Activated T-helper 1 cell treated with anti-CD3 and anti-CD28 coated beads, Interleukin-2, amount 50 U/mL, for 16 hours (primary cell): Measurements from ENCODE around the gene SNRPD1.
"Not testable (repeated sequence)": the region's sequence is repeated elsewhere in the genome, so short reads cannot be mapped to it uniquely, and the experiment has no call there.

ENCODE experiments used
- DNase-seq, 2 donors: peaks; one replicate each; pipeline ENCODE4 v3.0.0-alpha.2; 2020; ENCODE audit warnings: low read depth in 1 of 2, low spot score in 1 of 2

The SNRPD1 gene

GRCh38 chr18:21634588-21635199 is 22.6 kb downstream of the SNRPD1 start:
- DNase-seq: no peak

- DNase-seq: no peak
Measured at GRCh38 chr18:21636769-21637168, 24.7 kb downstream of the SNRPD1 start.

- no peak for DNase-seq
Measured at GRCh38 chr18:21638822-21639221, 26.7 kb downstream of the SNRPD1 start.

- not testable (repeated sequence) for DNase-seq
Measured at GRCh38 chr18:21640375-21640774, 28.3 kb downstream of the SNRPD1 start.

- DNase-seq: no peak
Measured at GRCh38 chr18:21650311-21650710, 38.2 kb downstream of the SNRPD1 start.

GRCh38 chr18:21652073-21652472 is 40.0 kb downstream of the SNRPD1 start:
- DNase-seq: no peak

- DNase-seq: no peak
Measured at GRCh38 chr18:21653361-21653760, 41.2 kb downstream of the SNRPD1 start.

GRCh38 chr18:21656402-21656801 is 44.3 kb downstream of the SNRPD1 start:
- DNase-seq: no peak

- DNase-seq: no peak
Measured at GRCh38 chr18:21660078-21660477, 48.0 kb downstream of the SNRPD1 start.

GRCh38 chr18:21662581-21662980 is 50.5 kb downstream of the SNRPD1 start:
- DNase-seq: no peak

GRCh38 chr18:21663578-21663977 is 51.5 kb downstream of the SNRPD1 start:
- no peak for DNase-seq

- DNase-seq: no peak
Measured at GRCh38 chr18:21664069-21664468, 52.0 kb downstream of the SNRPD1 start.

- DNase-seq: no peak
Measured at GRCh38 chr18:21669736-21670285, 57.7 kb downstream of the SNRPD1 start.

GRCh38 chr18:21672521-21673267 is 60.6 kb downstream of the SNRPD1 start:
- no peak for DNase-seq

- DNase-seq: not testable (repeated sequence)
Measured at GRCh38 chr18:21675354-21675753, 63.2 kb downstream of the SNRPD1 start.

GRCh38 chr18:21678859-21679258 is 66.7 kb downstream of the SNRPD1 start:
- no peak for DNase-seq

- DNase-seq: no peak
Measured at GRCh38 chr18:21680161-21680560, 68.0 kb downstream of the SNRPD1 start.

- no peak for DNase-seq
Measured at GRCh38 chr18:21682371-21683051, 70.4 kb downstream of the SNRPD1 start.
